Immature natural killer cell (primary cell): ENCODE data around the gene PLA2R1. TPM values are rescaled to one million over a fixed set of nuclear protein-coding genes. Genes with fewer than 3 reads are reported as not detected.
"Not testable (repeated sequence)": the region's sequence is repeated elsewhere in the genome, so short reads cannot be mapped to it uniquely, and the experiment has no call there.

Experiments
- DNase-seq, 3 donors: peaks; one replicate each; pipeline ENCODE4 v3.0.0; 2022; ENCODE audit warnings: mixed read lengths in 1 of 3
- H3K27ac Mint-ChIP-seq, 6 donors: one replicate each; pipeline ENCODE4 v1.8.0; 2020; ENCODE audit warnings: mixed read lengths in 6 of 6, mild to moderate bottlenecking in 5 of 6, inconsistent platforms in 4 of 6, moderate library complexity in 3 of 6
- H3K27me3 Mint-ChIP-seq, 3 donors: one replicate each; pipeline ENCODE4 v1.8.0; 2020 to 2021; ENCODE audit warnings: low read depth in 3 of 3, mild to moderate bottlenecking in 3 of 3, mixed read lengths in 3 of 3, moderate library complexity in 3 of 3, inconsistent platforms in 1 of 3
- H3K36me3 Mint-ChIP-seq, 3 donors: one replicate each; pipeline ENCODE4 v1.8.0; 2020; ENCODE audit warnings: mixed read lengths in 3 of 3, inconsistent platforms in 2 of 3, mild to moderate bottlenecking in 2 of 3
- H3K4me1 Mint-ChIP-seq, 2 donors: one replicate each; pipeline ENCODE4 v1.8.0; 2020; ENCODE audit warnings: inconsistent platforms in 2 of 2, mild to moderate bottlenecking in 2 of 2, mixed read lengths in 2 of 2, moderate library complexity in 1 of 2
- H3K4me3 Mint-ChIP-seq, 5 donors: one replicate each; pipeline ENCODE4 v1.8.0; 2020; ENCODE audit warnings: mild to moderate bottlenecking in 5 of 5, mixed read lengths in 5 of 5, inconsistent platforms in 3 of 5, moderate library complexity in 3 of 5
- H3K9me3 Mint-ChIP-seq, 6 donors: one replicate each; pipeline ENCODE4 v1.8.0; 2020; ENCODE audit warnings: mild to moderate bottlenecking in 6 of 6, mixed read lengths in 6 of 6, inconsistent platforms in 4 of 6, moderate library complexity in 3 of 6
- polyA plus RNA-seq, 3 donors: library from polyadenylated mRNA; unstranded; fragments of 300-500 nt; fragmentation: Illumina TruSeq; gene quantifications; one replicate each; pipeline ENCODE4 v1.2.3, GENCODE V29; 2021

The PLA2R1 gene
- polyA plus RNA-seq, 3 donors from 2014 or later = not detected

DNA sequence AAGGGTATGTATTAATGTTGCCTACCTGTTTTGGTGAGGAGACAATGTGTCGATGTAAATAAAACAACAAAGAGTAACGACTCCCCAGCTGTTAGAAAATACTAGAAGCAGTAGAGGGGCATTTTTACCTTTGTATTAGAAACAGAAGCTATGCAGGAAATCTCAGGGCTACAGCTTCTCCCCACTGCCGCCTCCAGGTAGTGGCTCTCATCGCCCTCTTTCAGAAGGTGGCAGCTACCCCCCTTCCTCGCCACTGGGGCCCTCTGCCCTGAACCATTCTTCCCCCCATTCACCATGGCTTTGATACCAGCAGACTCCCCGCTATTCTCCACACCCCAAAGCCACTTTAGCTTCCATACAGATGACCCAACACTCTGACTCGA is 6.7 kb downstream of the PLA2R1 start:
- H3K4me1 Mint-ChIP-seq = no peaks in the 10 kb centered on the region
- H3K9me3 Mint-ChIP-seq = no peaks in the 10 kb centered on the region
- no peak for DNase-seq
- peaks cover 5 to 12% (median 9%) of the 10 kb centered on the region in 3 donors for H3K27me3 Mint-ChIP-seq
- H3K4me3 Mint-ChIP-seq = no peak overlapping the region
- H3K36me3 Mint-ChIP-seq = no peaks in the 10 kb centered on the region
- H3K27ac Mint-ChIP-seq = no peak overlapping the region

DNA sequence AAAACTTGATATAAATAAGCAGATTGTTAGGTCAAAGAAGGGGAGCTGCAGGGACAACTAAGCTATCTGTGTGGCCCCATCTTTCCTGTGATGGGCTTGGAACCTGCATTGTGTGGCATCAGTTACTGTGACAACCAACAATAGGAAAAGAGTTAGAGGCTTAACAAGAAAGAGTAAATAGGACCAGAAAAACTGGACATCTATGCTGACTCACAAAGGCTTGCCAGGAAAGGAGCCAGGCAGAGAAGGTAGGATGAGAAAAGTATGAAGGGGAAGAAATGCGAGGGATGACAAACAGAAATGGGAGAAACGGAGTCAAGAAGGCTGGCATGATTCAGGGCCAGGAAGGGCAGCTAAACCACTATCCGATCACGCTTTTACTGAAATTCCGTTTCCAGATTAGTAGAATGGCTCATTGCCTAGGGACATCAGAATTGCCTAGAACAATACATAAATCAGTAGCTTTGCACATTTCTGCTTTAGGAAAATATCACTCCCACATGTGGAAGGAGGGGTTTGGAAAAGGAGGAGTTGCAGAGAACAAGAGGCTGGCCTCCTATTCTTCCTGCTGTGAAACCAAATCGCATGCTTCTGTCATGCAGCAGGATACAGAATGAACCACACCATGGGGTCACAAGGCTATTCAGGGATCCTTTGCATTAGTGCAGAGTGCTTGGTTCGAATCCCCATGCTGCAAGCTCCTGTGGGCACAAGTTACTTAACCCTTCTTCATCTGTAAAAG is 7.3 kb downstream of the PLA2R1 start:
- H3K4me3 Mint-ChIP-seq = no peak overlapping the region
- H3K9me3 Mint-ChIP-seq = no peaks in the 10 kb centered on the region
- no peak overlapping the region for H3K27ac Mint-ChIP-seq
- DNase-seq = no peak
- no peaks in the 10 kb centered on the region for H3K4me1 Mint-ChIP-seq
- no peaks in the 10 kb centered on the region for H3K36me3 Mint-ChIP-seq
- H3K27me3 Mint-ChIP-seq = peaks cover 5 to 10% (median 5%) of the 10 kb centered on the region in 3 donors

DNA sequence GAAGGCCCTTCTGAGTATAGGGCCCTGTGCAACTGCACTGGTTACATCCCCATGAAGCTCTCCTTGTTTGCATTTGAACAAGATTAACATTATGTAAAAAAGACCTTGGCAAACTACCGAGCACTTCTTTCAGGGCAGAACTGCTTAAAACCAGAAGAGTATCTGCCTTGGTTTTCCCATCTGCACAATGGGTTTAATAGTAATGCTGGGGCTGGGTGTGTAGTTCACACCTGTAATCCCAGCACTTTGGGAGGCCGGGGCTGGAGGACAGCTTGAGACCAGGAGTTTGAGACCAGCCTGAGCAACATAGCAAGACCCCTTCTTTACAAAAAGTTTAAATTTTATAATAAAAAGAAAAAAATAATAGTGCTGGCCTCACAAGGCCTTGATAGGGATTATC is 8.5 kb downstream of the PLA2R1 start:
- Mint-ChIP-seq H3K27ac (no peak overlapping the region), H3K4me1 (no peaks in the 10 kb centered on the region), H3K36me3 (no peaks in the 10 kb centered on the region), H3K27me3 (peaks cover 0 to 10% (median 2%) of the 10 kb centered on the region in 3 donors), H3K4me3 (no peak overlapping the region), H3K9me3 (no peaks in the 10 kb centered on the region)
- DNase-seq = no peak

DNA sequence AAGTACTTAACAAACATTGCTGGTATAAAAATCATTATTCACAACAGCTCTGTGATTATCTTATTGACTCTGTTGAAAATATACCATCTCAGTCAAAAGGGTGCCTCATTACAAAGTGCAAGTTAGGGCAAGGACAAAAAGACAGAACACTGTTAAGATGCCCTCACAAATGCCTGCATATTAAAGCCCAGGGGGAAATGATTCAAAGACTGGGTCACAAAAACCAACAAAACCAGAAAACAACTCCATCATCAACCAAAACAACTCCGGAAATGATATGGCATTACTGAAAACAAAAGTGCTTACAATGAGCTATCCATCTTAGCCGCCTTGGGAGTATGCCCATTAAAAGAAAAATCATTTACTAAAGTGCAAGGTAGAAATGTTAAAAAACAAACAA is 9.9 kb downstream of the PLA2R1 start:
- H3K27ac Mint-ChIP-seq = no peak overlapping the region
- H3K4me1 Mint-ChIP-seq = no peaks in the 10 kb centered on the region

GRCh38 chr2:160051371-160051800 is 11.0 kb downstream of the PLA2R1 start:
- H3K4me1 Mint-ChIP-seq = no peaks in the 10 kb centered on the region
- H3K27me3 Mint-ChIP-seq = peaks cover 0 to 4% (median 2%) of the 10 kb centered on the region in 3 donors
- no peak for DNase-seq
- H3K36me3 Mint-ChIP-seq = no peaks in the 10 kb centered on the region
- H3K9me3 Mint-ChIP-seq = no peaks in the 10 kb centered on the region
- no peak overlapping the region for H3K4me3 Mint-ChIP-seq
- no peak overlapping the region for H3K27ac Mint-ChIP-seq

More for the DNA sequence above, 9.9 kb downstream of the PLA2R1 start:
- H3K9me3 Mint-ChIP-seq = no peaks in the 10 kb centered on the region
- peaks cover 0 to 5% (median 2%) of the 10 kb centered on the region in 3 donors for H3K27me3 Mint-ChIP-seq
- H3K36me3 Mint-ChIP-seq = no peaks in the 10 kb centered on the region
- H3K4me3 Mint-ChIP-seq = no peak overlapping the region
- no peak for DNase-seq

GRCh38 chr2:160050147-160050546 is 12.3 kb downstream of the PLA2R1 start:
- H3K27ac Mint-ChIP-seq = no peak overlapping the region
- no peaks in the 10 kb centered on the region for H3K36me3 Mint-ChIP-seq
- H3K4me3 Mint-ChIP-seq = no peak overlapping the region
- DNase-seq = no peak
- H3K27me3 Mint-ChIP-seq = peaks cover 0 to 5% (median 1%) of the 10 kb centered on the region in 3 donors
- no peaks in the 10 kb centered on the region for H3K4me1 Mint-ChIP-seq
- no peaks in the 10 kb centered on the region for H3K9me3 Mint-ChIP-seq

- no peaks in the 10 kb centered on the region for H3K36me3 Mint-ChIP-seq
- no peaks in the 10 kb centered on the region for H3K9me3 Mint-ChIP-seq
- H3K4me3 Mint-ChIP-seq = no peak overlapping the region
- peaks cover 3 to 4% (median 4%) of the 10 kb centered on the region in 3 donors for H3K27me3 Mint-ChIP-seq
- H3K27ac Mint-ChIP-seq = no peak overlapping the region
- DNase-seq = no peak
- H3K4me1 Mint-ChIP-seq = no peaks in the 10 kb centered on the region
Measured at GRCh38 chr2:160045703-160046210, 16.7 kb downstream of the PLA2R1 start.

DNA sequence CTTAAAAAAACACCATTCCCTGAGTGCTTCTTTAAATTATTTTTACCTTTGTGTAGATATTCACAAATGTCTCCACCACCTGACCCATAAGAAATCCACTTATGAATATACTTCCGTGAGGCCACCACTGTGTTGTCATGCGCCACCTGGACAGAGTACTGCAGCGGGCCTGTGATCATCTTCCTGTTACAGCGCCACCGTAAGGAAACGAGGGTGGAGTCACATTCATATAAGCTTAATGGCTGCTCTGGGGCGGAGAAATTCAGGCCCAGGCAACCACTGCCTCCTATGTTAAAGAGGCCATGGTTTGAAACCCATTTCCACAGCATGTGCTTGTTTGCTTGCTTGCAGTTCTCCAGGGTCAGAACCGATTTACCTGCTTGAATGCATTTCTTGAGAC is 17.7 kb downstream of the PLA2R1 start:
- H3K4me1 Mint-ChIP-seq = no peaks in the 10 kb centered on the region
- H3K27me3 Mint-ChIP-seq = peaks cover 3 to 4% (median 4%) of the 10 kb centered on the region in 3 donors
- H3K9me3 Mint-ChIP-seq = no peaks in the 10 kb centered on the region
- no peak for DNase-seq
- no peak overlapping the region for H3K4me3 Mint-ChIP-seq
- no peak overlapping the region for H3K27ac Mint-ChIP-seq
- H3K36me3 Mint-ChIP-seq = no peaks in the 10 kb centered on the region

GRCh38 chr2:160043265-160043664 is 19.1 kb downstream of the PLA2R1 start:
- H3K4me3 Mint-ChIP-seq = no peak overlapping the region
- H3K4me1 Mint-ChIP-seq = no peaks in the 10 kb centered on the region
- H3K36me3 Mint-ChIP-seq = no peaks in the 10 kb centered on the region
- H3K27me3 Mint-ChIP-seq = peaks cover 3 to 4% (median 4%) of the 10 kb centered on the region in 3 donors
- no peak for DNase-seq
- H3K9me3 Mint-ChIP-seq = no peaks in the 10 kb centered on the region
- H3K27ac Mint-ChIP-seq = no peak overlapping the region

DNA sequence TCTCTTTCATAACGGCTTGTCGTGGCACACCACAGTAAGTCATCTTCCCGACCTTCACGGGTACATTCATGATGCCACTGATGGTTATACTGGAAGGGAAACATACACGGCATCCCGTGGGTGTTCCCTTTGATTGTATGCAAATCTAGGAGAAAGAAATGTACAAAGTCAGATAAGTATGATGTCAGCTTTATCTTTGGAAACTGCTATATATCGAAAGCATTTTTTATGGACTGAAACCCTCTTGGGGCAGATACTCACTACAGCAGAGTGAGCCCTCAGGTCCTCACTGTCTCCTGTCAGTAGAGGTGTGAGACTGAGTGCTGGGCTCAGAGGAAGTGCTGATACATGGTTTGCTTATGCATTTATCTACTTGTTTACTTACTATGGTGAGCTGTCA is 20.4 kb downstream of the PLA2R1 start:
- no peaks in the 10 kb centered on the region for H3K36me3 Mint-ChIP-seq
- H3K9me3 Mint-ChIP-seq = no peaks in the 10 kb centered on the region
- DNase-seq = no peak
- H3K4me3 Mint-ChIP-seq = no peak overlapping the region
- H3K27me3 Mint-ChIP-seq = peaks cover 3 to 4% (median 4%) of the 10 kb centered on the region in 3 donors
- no peaks in the 10 kb centered on the region for H3K4me1 Mint-ChIP-seq
- no peak overlapping the region for H3K27ac Mint-ChIP-seq

DNA sequence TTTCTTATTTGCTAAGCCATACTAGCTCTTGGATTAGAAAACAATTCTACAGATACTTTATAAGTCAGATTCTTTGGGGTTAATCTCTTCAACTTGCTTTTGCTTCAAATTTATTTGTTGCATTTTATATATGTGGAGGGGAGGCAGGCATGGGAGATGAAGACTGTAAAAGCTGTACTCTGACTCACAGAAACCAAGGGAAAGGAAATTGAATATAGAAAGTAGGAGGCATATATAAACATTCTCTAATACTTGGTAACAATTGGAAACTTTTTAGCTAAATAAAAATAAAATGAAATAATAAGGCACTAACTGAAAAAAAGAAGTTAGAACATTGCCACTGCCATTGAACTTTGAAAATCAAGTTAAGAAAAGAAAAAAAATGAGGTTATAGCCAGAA is 21.3 kb downstream of the PLA2R1 start:
- Mint-ChIP-seq H3K4me1 (no peaks in the 10 kb centered on the region), H3K36me3 (no peaks in the 10 kb centered on the region), H3K4me3 (no peak overlapping the region), H3K27me3 (peaks cover 1 to 4% (median 3%) of the 10 kb centered on the region in 3 donors), H3K27ac (no peak overlapping the region), H3K9me3 (no peaks in the 10 kb centered on the region)
- DNase-seq = no peak

DNA sequence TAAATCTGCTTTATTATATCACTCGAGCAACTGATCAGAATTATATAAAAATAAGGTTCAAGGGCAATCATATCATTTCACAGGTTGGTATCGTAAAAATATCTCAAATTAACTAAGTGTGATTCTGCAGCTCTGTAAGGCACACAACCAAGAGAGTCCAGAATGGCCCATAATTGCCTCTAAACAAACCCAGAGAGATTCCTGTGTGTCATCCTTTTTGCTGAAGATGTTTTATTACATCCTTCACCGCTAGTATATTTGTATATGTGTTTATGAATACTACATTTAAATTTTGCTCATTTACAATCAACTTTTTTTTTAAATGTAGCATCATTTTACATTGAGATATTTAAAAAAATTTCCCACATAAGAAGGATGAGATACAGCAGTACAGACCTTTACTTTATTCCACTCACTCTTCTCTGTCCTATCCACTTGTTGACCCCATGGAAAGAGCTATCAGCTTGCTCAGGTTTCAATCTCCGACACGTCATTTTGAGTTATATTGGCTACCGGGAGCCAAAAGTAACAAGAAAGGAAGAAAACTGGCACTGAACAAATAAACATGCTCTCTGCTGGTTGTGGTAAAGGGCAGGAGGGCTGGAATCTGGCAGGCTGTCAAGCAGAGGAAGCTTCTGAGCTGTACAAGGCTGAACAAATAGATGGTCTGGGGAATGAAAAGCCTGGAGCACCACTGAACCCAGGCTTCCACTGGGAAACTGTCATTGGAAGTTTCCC is 23.1 kb downstream of the PLA2R1 start:
- no peaks in the 10 kb centered on the region for H3K9me3 Mint-ChIP-seq
- no peak overlapping the region for H3K4me3 Mint-ChIP-seq
- no peak overlapping the region for H3K27ac Mint-ChIP-seq
- H3K27me3 Mint-ChIP-seq = peaks cover 1 to 4% (median 3%) of the 10 kb centered on the region in 3 donors
- H3K36me3 Mint-ChIP-seq = no peaks in the 10 kb centered on the region
- DNase-seq = no peak
- no peaks in the 10 kb centered on the region for H3K4me1 Mint-ChIP-seq

DNA sequence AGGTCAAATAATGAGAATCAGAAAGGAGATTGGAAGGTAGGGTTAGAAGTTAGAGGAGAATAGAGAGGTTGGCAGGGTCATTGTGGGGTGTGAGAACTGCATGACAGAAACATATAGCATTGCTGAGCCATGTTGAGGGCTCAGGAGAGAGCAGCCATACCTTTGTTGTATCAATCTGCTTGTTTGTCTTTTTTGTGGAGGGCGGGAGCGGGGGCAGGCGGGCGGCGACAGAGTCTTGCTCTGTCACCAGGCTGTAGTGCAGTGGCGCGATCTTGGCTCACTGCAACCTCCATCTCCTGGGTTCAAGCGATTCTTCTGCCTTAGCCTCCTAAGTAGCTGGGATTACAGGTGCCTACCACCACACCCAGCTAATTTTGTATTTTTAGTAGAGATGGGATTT is 23.8 kb downstream of the PLA2R1 start:
- not testable (repeated sequence) for H3K9me3 Mint-ChIP-seq, H3K4me3 Mint-ChIP-seq, H3K36me3 Mint-ChIP-seq, DNase-seq, H3K27me3 Mint-ChIP-seq, H3K4me1 Mint-ChIP-seq, H3K27ac Mint-ChIP-seq

- H3K36me3 Mint-ChIP-seq = no peaks in the 10 kb centered on the region
- H3K27ac Mint-ChIP-seq = no peak overlapping the region
- DNase-seq = no peak
- no peaks in the 10 kb centered on the region for H3K4me1 Mint-ChIP-seq
- H3K9me3 Mint-ChIP-seq = no peaks in the 10 kb centered on the region
- peaks cover 1 to 3% (median 2%) of the 10 kb centered on the region in 3 donors for H3K27me3 Mint-ChIP-seq
- no peak overlapping the region for H3K4me3 Mint-ChIP-seq
Measured at GRCh38 chr2:160036736-160037135, 25.7 kb downstream of the PLA2R1 start.
